ENCODE results near the gene ROBO4.

ROBO4 gene

GRCh38 chr11:124874571-124875255 is 23.0 kb downstream of the ROBO4 start:
- H3K27me3 ChIP-seq (ENCODE audit: control insufficient read depth, low read length) = peaks cover 27% of the 10 kb centered on the region
- TF ChIP-seq EZH2phosphoT487 (IDR thresholded peaks at IDR 0.05; ENCODE audit: borderline replicate concordance, low read length) = no peak
- no peak for TF ChIP-seq CTCF (IDR thresholded peaks at IDR 0.05; ENCODE audit: low read depth, low read length, poor library complexity, severe bottlenecking)

GRCh38 chr11:124873951-124874350 is 23.7 kb downstream of the ROBO4 start:
- Histone ChIP-seq H3K27ac (ENCODE audit: low read depth, low read length) (no peak overlapping the region), H3K4me3 (ENCODE audit: low read length) (no peak overlapping the region), H3F3A (ENCODE audit: control insufficient read depth, insufficient read depth) (no peaks in the 10 kb centered on the region), H3K4me2 (ENCODE audit: low read length) (no peak overlapping the region), H3K9me3 (ENCODE audit: control insufficient read depth, insufficient read depth, low read length) (no peaks in the 10 kb centered on the region), H3K4me1 (ENCODE audit: control insufficient read depth, low read length) (peaks cover 9% of the 10 kb centered on the region), H3K9me2 (replicated peaks; ENCODE audit: control insufficient read depth, low read length) (no peaks in the 10 kb centered on the region), H3K79me2 (ENCODE audit: control insufficient read depth, low read length) (no peaks in the 10 kb centered on the region), H3K27me3 (ENCODE audit: control insufficient read depth, low read length) (peaks cover 27% of the 10 kb centered on the region), H3K36me3 (ENCODE audit: control insufficient read depth, low read length) (no peaks in the 10 kb centered on the region), H4K20me1 (ENCODE audit: control insufficient read depth, insufficient read depth, low read depth, low read length) (no peaks in the 10 kb centered on the region)
- TF ChIP-seq CTCF (IDR thresholded peaks at IDR 0.05; ENCODE audit: low read depth, low read length, poor library complexity, severe bottlenecking) = no peak

More at GRCh38 chr11:124874571-124875255, 23.0 kb downstream of the ROBO4 start:
- H3K9me2 ChIP-seq (replicated peaks; ENCODE audit: control insufficient read depth, low read length) = no peaks in the 10 kb centered on the region
- H4K20me1 ChIP-seq (ENCODE audit: control insufficient read depth, insufficient read depth, low read depth, low read length) = no peaks in the 10 kb centered on the region
- H3K9me3 ChIP-seq (ENCODE audit: control insufficient read depth, insufficient read depth, low read length) = no peaks in the 10 kb centered on the region
- H3K4me3 ChIP-seq (ENCODE audit: low read length) = no peak overlapping the region
- H3F3A ChIP-seq (ENCODE audit: control insufficient read depth, insufficient read depth) = no peaks in the 10 kb centered on the region
- no peak overlapping the region for H3K27ac ChIP-seq (ENCODE audit: low read depth, low read length)
- no peaks in the 10 kb centered on the region for H3K36me3 ChIP-seq (ENCODE audit: control insufficient read depth, low read length)
- peaks cover 9% of the 10 kb centered on the region for H3K4me1 ChIP-seq (ENCODE audit: control insufficient read depth, low read length)
- H3K79me2 ChIP-seq (ENCODE audit: control insufficient read depth, low read length) = no peaks in the 10 kb centered on the region
- H3K4me2 ChIP-seq (ENCODE audit: low read length) = no peak overlapping the region

- H3K79me2 ChIP-seq (ENCODE audit: control insufficient read depth, low read length) = no peaks in the 10 kb centered on the region
- peaks cover 32% of the 10 kb centered on the region for H3K27me3 ChIP-seq (ENCODE audit: control insufficient read depth, low read length)
- no peaks in the 10 kb centered on the region for H3K36me3 ChIP-seq (ENCODE audit: control insufficient read depth, low read length)
- H3K4me1 ChIP-seq (ENCODE audit: control insufficient read depth, low read length) = peaks cover 9% of the 10 kb centered on the region
- no peaks in the 10 kb centered on the region for H3K9me2 ChIP-seq (replicated peaks; ENCODE audit: control insufficient read depth, low read length)
- H3F3A ChIP-seq (ENCODE audit: control insufficient read depth, insufficient read depth) = no peaks in the 10 kb centered on the region
- H3K4me3 ChIP-seq (ENCODE audit: low read length) = no peak overlapping the region
- H3K9me3 ChIP-seq (ENCODE audit: control insufficient read depth, insufficient read depth, low read length) = no peaks in the 10 kb centered on the region
- H3K4me2 ChIP-seq (ENCODE audit: low read length) = no peak overlapping the region
- no peaks in the 10 kb centered on the region for H4K20me1 ChIP-seq (ENCODE audit: control insufficient read depth, insufficient read depth, low read depth, low read length)
- no peak overlapping the region for H3K27ac ChIP-seq (ENCODE audit: low read depth, low read length)
- TF ChIP-seq CTCF (IDR thresholded peaks at IDR 0.05; ENCODE audit: low read depth, low read length, poor library complexity, severe bottlenecking) = no peak
- no peak for TF ChIP-seq EZH2phosphoT487 (IDR thresholded peaks at IDR 0.05; ENCODE audit: borderline replicate concordance, low read length)
These were observed 24.9 kb downstream of the ROBO4 start for GRCh38 chr11:124872741-124873140.
